ENCODE results near the gene SPCS1. TPM values are rescaled to one million over a fixed set of nuclear protein-coding genes. Genes with fewer than 3 reads are reported as not detected.

SPCS1 gene
- 152 to 169 TPM (median 162 TPM) in 5 replicates for total RNA-seq (2022; extraction: Qiagen RNA extraction)

GRCh38 chr3:52705688-52706686 is at the start of gene SPCS1, which contains the start of gene GLT8D1:
Gene SPCS1, plus strand, starts transcription at chr3:52706106. Its CDS starts 141 bp downstream, at chr3:52706247.
Gene GLT8D1, minus strand, starts transcription at chr3:52705791. Its CDS starts 5,331 bp downstream, at chr3:52700460.

GRCh38 chr3:52685709-52686691 is 19.9 kb upstream of the SPCS1 start, which contains the start of the genes GNL3 and PBRM1:
Gene GNL3, plus strand, starts transcription at chr3:52686032. Its CDS starts 61 bp downstream, at chr3:52686093.
Gene PBRM1, minus strand, starts transcription at chr3:52685913.

Other genes with a start within 250 kb of the SPCS1 start
- gene STAB1, start 210.8 kb upstream of the SPCS1 start, total RNA-seq (2022; extraction: Qiagen RNA extraction), result 0.05 to 0.16 TPM (median 0.08 TPM) in 3 of 5 replicates, not detected in the others
- 81.1 to 105 TPM (median 99.5 TPM) in 5 replicates for gene NT5DC2, start 172.2 kb upstream of the SPCS1 start, total RNA-seq (2022; extraction: Qiagen RNA extraction)
- gene UQCC5, start 169.5 kb upstream of the SPCS1 start, total RNA-seq (2022; extraction: Qiagen RNA extraction), result 58.0 to 69.5 TPM (median 61.0 TPM) in 5 replicates
- gene PBRM1, start 20.2 kb upstream of the SPCS1 start, total RNA-seq (2022; extraction: Qiagen RNA extraction), result 10.6 to 15.6 TPM (median 15.1 TPM) in 5 replicates
- 89.6 to 138 TPM (median 91.0 TPM) in 5 replicates for gene GNL3, start 20.1 kb upstream of the SPCS1 start, total RNA-seq (2022; extraction: Qiagen RNA extraction)
- 35.0 to 38.9 TPM (median 38.4 TPM) in 5 replicates for gene GLT8D1, start 315 bp upstream of the SPCS1 start, total RNA-seq (2022; extraction: Qiagen RNA extraction)
- 10.0 to 15.8 TPM (median 13.6 TPM) in 5 replicates for gene NEK4, start 64.8 kb downstream of the SPCS1 start, total RNA-seq (2022; extraction: Qiagen RNA extraction)
- not detected in 5 replicates for gene ITIH1, start 71.5 kb downstream of the SPCS1 start, total RNA-seq (2022; extraction: Qiagen RNA extraction)
- 0.13 TPM in 1 of 5 replicates, not detected in the others for gene ITIH3, start 88.7 kb downstream of the SPCS1 start, total RNA-seq (2022; extraction: Qiagen RNA extraction)
- gene ITIH4, start 124.6 kb downstream of the SPCS1 start, total RNA-seq (2022; extraction: Qiagen RNA extraction), result 0.63 to 1.9 TPM (median 0.87 TPM) in 5 replicates
- 0.28 TPM in 1 of 5 replicates, not detected in the others for gene MUSTN1, start 128.9 kb downstream of the SPCS1 start, total RNA-seq (2022; extraction: Qiagen RNA extraction)
- 6.1 to 8.3 TPM (median 7.5 TPM) in 5 replicates for gene STIMATE, start 191.4 kb downstream of the SPCS1 start, total RNA-seq (2022; extraction: Qiagen RNA extraction)